Activated naive CD4-positive, alpha-beta T cell treated with anti-CD3 and anti-CD28 coated beads, Interleukin-2, amount 50 U/mL, for 24 hours (primary cell): ENCODE data around the gene COG2.
"Not testable (repeated sequence)": the region's sequence is repeated elsewhere in the genome, so short reads cannot be mapped to it uniquely, and the experiment has no call there.

ENCODE experiments used
- H3K27ac Mint-ChIP-seq: one replicate; pipeline ENCODE4 v1.8.0; 2021; ENCODE audit warnings: mild to moderate bottlenecking, mixed read lengths
- H3K27me3 Mint-ChIP-seq: one replicate; pipeline ENCODE4 v1.8.0; 2021; ENCODE audit warnings: mixed read lengths
- H3K36me3 Mint-ChIP-seq: one replicate; pipeline ENCODE4 v1.8.0; 2021; ENCODE audit warnings: mixed read lengths
- H3K4me1 Mint-ChIP-seq: one replicate; pipeline ENCODE4 v1.8.0; 2021; ENCODE audit warnings: mixed read lengths
- H3K4me3 Mint-ChIP-seq: one replicate; pipeline ENCODE4 v1.8.0; 2021; ENCODE audit warnings: mild to moderate bottlenecking, mixed read lengths
- H3K9me3 Mint-ChIP-seq: one replicate; pipeline ENCODE4 v1.8.0; 2021; ENCODE audit warnings: mixed read lengths

COG2 gene

GRCh38 chr1:230708631-230709580, 66.6 kb downstream of the COG2 start:
- no peaks in the 10 kb centered on the region for H3K9me3 Mint-ChIP-seq
- no peaks in the 10 kb centered on the region for H3K36me3 Mint-ChIP-seq
- H3K27ac Mint-ChIP-seq: no peak overlapping the region
- H3K4me3 Mint-ChIP-seq: no peak overlapping the region
- H3K4me1 Mint-ChIP-seq: no peaks in the 10 kb centered on the region
- peaks cover 2% of the 10 kb centered on the region for H3K27me3 Mint-ChIP-seq

- Mint-ChIP-seq H3K4me3 (no peak overlapping the region), H3K4me1 (no peaks in the 10 kb centered on the region), H3K36me3 (no peaks in the 10 kb centered on the region), H3K27me3 (peaks cover 2% of the 10 kb centered on the region), H3K9me3 (no peaks in the 10 kb centered on the region), H3K27ac (no peak overlapping the region)
Measured at GRCh38 chr1:230709619-230710542, 67.6 kb downstream of the COG2 start.

- Mint-ChIP-seq H3K27me3 (peaks cover 2% of the 10 kb centered on the region), H3K9me3 (no peaks in the 10 kb centered on the region), H3K4me3 (no peak overlapping the region), H3K27ac (no peak overlapping the region), H3K4me1 (no peaks in the 10 kb centered on the region), H3K36me3 (no peaks in the 10 kb centered on the region)
Measured at GRCh38 chr1:230710543-230710904, 68.2 kb downstream of the COG2 start.

GRCh38 chr1:230711245-230711644, 69.0 kb downstream of the COG2 start:
- H3K27ac Mint-ChIP-seq: no peak overlapping the region
- H3K27me3 Mint-ChIP-seq: peaks cover 3% of the 10 kb centered on the region
- no peaks in the 10 kb centered on the region for H3K36me3 Mint-ChIP-seq
- no peak overlapping the region for H3K4me3 Mint-ChIP-seq
- no peaks in the 10 kb centered on the region for H3K4me1 Mint-ChIP-seq
- H3K9me3 Mint-ChIP-seq: no peaks in the 10 kb centered on the region

GRCh38 chr1:230712470-230712942, 70.2 kb downstream of the COG2 start:
- Mint-ChIP-seq H3K27ac (no peak overlapping the region), H3K27me3 (peaks cover 6% of the 10 kb centered on the region), H3K9me3 (peaks cover 4% of the 10 kb centered on the region), H3K4me1 (no peaks in the 10 kb centered on the region), H3K36me3 (no peaks in the 10 kb centered on the region), H3K4me3 (no peak overlapping the region)

- peaks cover 6% of the 10 kb centered on the region for H3K27me3 Mint-ChIP-seq
- H3K4me3 Mint-ChIP-seq: no peak overlapping the region
- H3K36me3 Mint-ChIP-seq: no peaks in the 10 kb centered on the region
- H3K9me3 Mint-ChIP-seq: peaks cover 4% of the 10 kb centered on the region
- no peak overlapping the region for H3K27ac Mint-ChIP-seq
- H3K4me1 Mint-ChIP-seq: no peaks in the 10 kb centered on the region
Measured at GRCh38 chr1:230713138-230713537, 70.9 kb downstream of the COG2 start.

- H3K27ac Mint-ChIP-seq: no peak overlapping the region
- H3K9me3 Mint-ChIP-seq: peaks cover 4% of the 10 kb centered on the region
- no peaks in the 10 kb centered on the region for H3K4me1 Mint-ChIP-seq
- no peak overlapping the region for H3K4me3 Mint-ChIP-seq
- no peaks in the 10 kb centered on the region for H3K36me3 Mint-ChIP-seq
- peaks cover 7% of the 10 kb centered on the region for H3K27me3 Mint-ChIP-seq
Measured at GRCh38 chr1:230713547-230713914, 71.2 kb downstream of the COG2 start.

GRCh38 chr1:230713915-230714764, 71.9 kb downstream of the COG2 start, which contains the start of gene AGT:
Gene AGT, minus strand, starts transcription at chr1:230714122. Its CDS starts 3,299 bp downstream, at chr1:230710823.
- Mint-ChIP-seq H3K27me3 (peaks cover 6% of the 10 kb centered on the region), H3K9me3 (peaks cover 4% of the 10 kb centered on the region), H3K36me3 (no peaks in the 10 kb centered on the region), H3K27ac (no peak within 1 kb of the TSS), H3K4me3 (no peak within 1 kb of the TSS), H3K4me1 (no peaks in the 10 kb centered on the region)

GRCh38 chr1:230715510-230715909, 73.2 kb downstream of the COG2 start:
- Mint-ChIP-seq H3K4me1 (no peaks in the 10 kb centered on the region), H3K27ac (no peak overlapping the region), H3K9me3 (peaks cover 4% of the 10 kb centered on the region), H3K27me3 (peaks cover 7% of the 10 kb centered on the region), H3K36me3 (no peaks in the 10 kb centered on the region), H3K4me3 (no peak overlapping the region)

- H3K27me3 Mint-ChIP-seq, H3K9me3 Mint-ChIP-seq, H3K27ac Mint-ChIP-seq, H3K4me3 Mint-ChIP-seq, H3K4me1 Mint-ChIP-seq, H3K36me3 Mint-ChIP-seq: not testable (repeated sequence)
Measured at GRCh38 chr1:230716453-230716852, 74.2 kb downstream of the COG2 start.

GRCh38 chr1:230717251-230717650, 75.0 kb downstream of the COG2 start:
- H3K27me3 Mint-ChIP-seq: peaks cover 9% of the 10 kb centered on the region
- peaks cover 4% of the 10 kb centered on the region for H3K9me3 Mint-ChIP-seq
- H3K36me3 Mint-ChIP-seq: peaks cover 3% of the 10 kb centered on the region
- H3K4me1 Mint-ChIP-seq: no peaks in the 10 kb centered on the region
- H3K27ac Mint-ChIP-seq: no peak overlapping the region
- no peak overlapping the region for H3K4me3 Mint-ChIP-seq

GRCh38 chr1:230721849-230722522, 79.7 kb downstream of the COG2 start:
- not testable (repeated sequence) for H3K27ac Mint-ChIP-seq, H3K9me3 Mint-ChIP-seq, H3K27me3 Mint-ChIP-seq, H3K4me1 Mint-ChIP-seq, H3K4me3 Mint-ChIP-seq, H3K36me3 Mint-ChIP-seq

GRCh38 chr1:230725256-230726012, 83.2 kb downstream of the COG2 start:
- H3K27me3 Mint-ChIP-seq: peaks cover 6% of the 10 kb centered on the region
- no peak overlapping the region for H3K27ac Mint-ChIP-seq
- no peaks in the 10 kb centered on the region for H3K4me1 Mint-ChIP-seq
- no peak overlapping the region for H3K4me3 Mint-ChIP-seq
- H3K36me3 Mint-ChIP-seq: peaks cover 3% of the 10 kb centered on the region
- H3K9me3 Mint-ChIP-seq: no peaks in the 10 kb centered on the region

GRCh38 chr1:230728710-230729392, 86.6 kb downstream of the COG2 start:
- no peaks in the 10 kb centered on the region for H3K4me1 Mint-ChIP-seq

More at GRCh38 chr1:230728710-230729392, 86.6 kb downstream of the COG2 start:
- H3K27me3 Mint-ChIP-seq: peaks cover 9% of the 10 kb centered on the region
- no peak overlapping the region for H3K4me3 Mint-ChIP-seq
- H3K9me3 Mint-ChIP-seq: no peaks in the 10 kb centered on the region
- no peak overlapping the region for H3K27ac Mint-ChIP-seq
- no peaks in the 10 kb centered on the region for H3K36me3 Mint-ChIP-seq
